Endothelial cell of umbilical vein (primary cell): ENCODE measurements around the gene BTN2A1.

Source experiments
- EZH2 ChIP-seq: IDR thresholded peaks from 2 replicates; pipeline ENCODE4 v1.6.1; 2012; ENCODE audit warnings: borderline replicate concordance, low read depth, mild to moderate bottlenecking, moderate library complexity, low read length, inconsistent platforms; ENCODE audit not compliant: severe bottlenecking
- FOS ChIP-seq: IDR thresholded peaks from 2 replicates; pipeline ENCODE4 v1.6.1; 2011; ENCODE audit warnings: mild to moderate bottlenecking, low read length, moderate library complexity, borderline replicate concordance; ENCODE audit not compliant: insufficient read depth
- GATA2 ChIP-seq: IDR thresholded peaks from 2 replicates; pipeline ENCODE4 v1.7.0; 2011; ENCODE audit warnings: low read depth, mild to moderate bottlenecking, moderate library complexity, mixed read lengths, low read length; ENCODE audit not compliant: insufficient read length, insufficient read depth
- MYC ChIP-seq: IDR thresholded peaks from one replicate; pipeline ENCODE4 v1.6.1; 2011; ENCODE audit warnings: mild to moderate bottlenecking, low read depth, low read length
- POLR2A ChIP-seq: IDR thresholded peaks from 2 replicates; pipeline ENCODE4 v1.6.1; 2012; ENCODE audit warnings: low read depth, mild to moderate bottlenecking, control low read depth, low read length
- POLR2AphosphoS5 ChIP-seq: IDR thresholded peaks from 2 replicates; pipeline ENCODE4 v1.6.1; 2012; ENCODE audit warnings: low read depth, mild to moderate bottlenecking, control low read depth, low read length, moderate library complexity; ENCODE audit not compliant: insufficient read depth
- TF ChIP-seq, protein P1 (sequence below), 2 donors: IDR thresholded peaks; 1 replicate in 1 of 2; 2 replicates in 1 of 2; pipeline ENCODE4 v1.5.1; 2011; ENCODE audit warnings: low read length in 2 of 2, mild to moderate bottlenecking in 2 of 2, moderate library complexity in 2 of 2, control low read depth in 1 of 2, inconsistent platforms in 1 of 2, low read depth in 1 of 2; ENCODE audit not compliant: insufficient read depth in 1 of 2; ENCODE audit errors: extremely low read depth in 1 of 2
- TF ChIP-seq, protein P2 (sequence below): IDR thresholded peaks from 2 replicates; pipeline ENCODE4 v1.6.1; 2011; ENCODE audit not compliant: insufficient read depth, insufficient read length

DNA sequence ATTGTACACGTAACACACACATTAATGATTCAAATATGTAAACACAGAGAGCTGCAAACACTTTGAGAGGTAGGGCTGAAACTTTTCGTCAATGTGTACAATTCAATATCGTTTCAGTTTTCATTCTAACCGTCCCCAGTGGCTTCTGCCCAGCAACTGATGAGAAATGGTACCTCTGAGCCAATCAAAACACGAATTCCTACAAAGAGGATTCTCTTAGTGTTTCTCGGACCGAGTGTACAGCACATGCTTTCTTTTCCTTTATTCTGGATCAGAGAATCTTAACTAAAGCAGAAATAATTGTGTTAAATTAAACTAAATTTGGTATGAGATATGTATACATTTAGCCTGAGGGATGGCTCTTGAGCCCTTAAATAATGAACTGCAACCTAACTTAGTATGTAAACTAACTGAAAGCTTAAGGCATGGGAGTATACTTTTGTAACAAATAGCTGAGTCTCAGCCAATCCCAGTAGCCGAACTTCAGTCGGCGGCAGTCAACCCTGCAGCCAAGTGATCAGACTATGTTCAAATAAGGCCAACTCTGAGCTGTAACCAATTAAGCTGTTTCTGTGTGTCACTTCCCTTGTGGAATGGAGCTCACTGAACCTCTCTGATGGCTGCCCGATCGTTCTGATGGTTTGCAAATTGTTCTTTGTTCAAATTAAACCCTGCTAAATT is 16.1 kb downstream of the BTN2A1 start:
- TF ChIP-seq POLR2A (peak; percentile 75), EZH2 (no peak), POLR2AphosphoS5 (peak; percentile 57), FOS (no peak), GATA2 (no peak), MYC (no peak)
- TF ChIP-seq, protein P1, sequence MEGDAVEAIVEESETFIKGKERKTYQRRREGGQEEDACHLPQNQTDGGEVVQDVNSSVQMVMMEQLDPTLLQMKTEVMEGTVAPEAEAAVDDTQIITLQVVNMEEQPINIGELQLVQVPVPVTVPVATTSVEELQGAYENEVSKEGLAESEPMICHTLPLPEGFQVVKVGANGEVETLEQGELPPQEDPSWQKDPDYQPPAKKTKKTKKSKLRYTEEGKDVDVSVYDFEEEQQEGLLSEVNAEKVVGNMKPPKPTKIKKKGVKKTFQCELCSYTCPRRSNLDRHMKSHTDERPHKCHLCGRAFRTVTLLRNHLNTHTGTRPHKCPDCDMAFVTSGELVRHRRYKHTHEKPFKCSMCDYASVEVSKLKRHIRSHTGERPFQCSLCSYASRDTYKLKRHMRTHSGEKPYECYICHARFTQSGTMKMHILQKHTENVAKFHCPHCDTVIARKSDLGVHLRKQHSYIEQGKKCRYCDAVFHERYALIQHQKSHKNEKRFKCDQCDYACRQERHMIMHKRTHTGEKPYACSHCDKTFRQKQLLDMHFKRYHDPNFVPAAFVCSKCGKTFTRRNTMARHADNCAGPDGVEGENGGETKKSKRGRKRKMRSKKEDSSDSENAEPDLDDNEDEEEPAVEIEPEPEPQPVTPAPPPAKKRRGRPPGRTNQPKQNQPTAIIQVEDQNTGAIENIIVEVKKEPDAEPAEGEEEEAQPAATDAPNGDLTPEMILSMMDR (IDR thresholded peaks at IDR 0.05; ENCODE audit: extremely low read depth in 1 of 2, insufficient read depth in 1 of 2, low read depth in 1 of 2, low read length in 2 of 2): no peak
- TF ChIP-seq, protein P2, sequence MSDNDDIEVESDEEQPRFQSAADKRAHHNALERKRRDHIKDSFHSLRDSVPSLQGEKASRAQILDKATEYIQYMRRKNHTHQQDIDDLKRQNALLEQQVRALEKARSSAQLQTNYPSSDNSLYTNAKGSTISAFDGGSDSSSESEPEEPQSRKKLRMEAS: peak; percentile 35
